WTC11 (cell line): Measurements from ENCODE around the gene BCAS3. TPM values are rescaled to one million over a fixed set of nuclear protein-coding genes. Genes with fewer than 3 reads are reported as not detected.

Source experiments
- ATAC-seq: fragments of 200-7000 bp; cut with Tn5 transposase; 2 replicates; pipeline ENCODE4 v1.10.0; 2021; ENCODE audit warnings: mild to moderate bottlenecking, moderate library complexity
- CTCF ChIA-PET: fragments of 300-600 bp; sonication (Branson Sonifier 250); formaldehyde crosslinking; loops from one replicate; lab custom pipeline; 2021; ENCODE audit warnings: antibody characterized with exemption; lab: Charles Lee
- POLR2A ChIA-PET: fragments of 350-600 bp; sonication (Branson Sonifier 250); formaldehyde crosslinking; loops from one replicate; lab custom pipeline; 2021; ENCODE audit warnings: antibody characterized with exemption; lab: Charles Lee
- DNase-seq: peaks from one replicate; pipeline ENCODE4 v3.0.0; 2021; ENCODE audit warnings: low spot score
- H3K27ac Mint-ChIP-seq: 2 replicates; pipeline ENCODE4 v1.8.0; 2021; ENCODE audit warnings: mixed read lengths
- H3K27me3 Mint-ChIP-seq: 2 replicates; pipeline ENCODE4 v1.8.0; 2021; ENCODE audit warnings: low read depth, mild to moderate bottlenecking, moderate library complexity, mixed read lengths
- H3K36me3 Mint-ChIP-seq: 2 replicates; pipeline ENCODE4 v1.8.0; 2021; ENCODE audit warnings: mixed read lengths
- H3K4me1 Mint-ChIP-seq: 2 replicates; pipeline ENCODE4 v1.8.0; 2022; ENCODE audit warnings: mixed read lengths
- H3K4me3 Mint-ChIP-seq: 2 replicates; pipeline ENCODE4 v1.8.0; 2021; ENCODE audit warnings: mild to moderate bottlenecking, moderate library complexity, mixed read lengths
- H3K9me3 Mint-ChIP-seq: 2 replicates; pipeline ENCODE4 v1.8.0; 2021; ENCODE audit warnings: mixed read lengths
- CREM ChIP-seq: sonication (generic); formaldehyde crosslinking; IDR thresholded peaks from 2 replicates; pipeline ENCODE4 v1.8.1; 2022; ENCODE audit warnings: mild to moderate bottlenecking, missing genetic modification reagents, moderate library complexity
- ELF4 ChIP-seq: sonication (generic); formaldehyde crosslinking; IDR thresholded peaks from 2 replicates; pipeline ENCODE4 v1.8.1; 2022; ENCODE audit warnings: low read depth, mild to moderate bottlenecking, moderate library complexity, missing genetic modification reagents
- EMX1 ChIP-seq: fragments of 250-450 bp; sonication (Bioruptor Pico); IDR thresholded peaks from 2 replicates; pipeline ENCODE4 v1.8.0; 2021; ENCODE audit warnings: mild to moderate bottlenecking
- FOXK1 ChIP-seq: sonication (generic); formaldehyde crosslinking; IDR thresholded peaks from 2 replicates; pipeline ENCODE4 v1.8.0; 2022; ENCODE audit warnings: mild to moderate bottlenecking, moderate library complexity, missing genetic modification reagents
- GRHL2 ChIP-seq: fragments of 250-450 bp; sonication (Bioruptor Pico); IDR thresholded peaks from 2 replicates; pipeline ENCODE4 v1.8.0; 2022; ENCODE audit warnings: mild to moderate bottlenecking, moderate library complexity; ENCODE audit not compliant: insufficient replicate concordance, severe bottlenecking
- IRF2 ChIP-seq: sonication (generic); formaldehyde crosslinking; IDR thresholded peaks from 2 replicates; pipeline ENCODE4 v1.8.0; 2022; ENCODE audit warnings: low read depth, missing genetic modification reagents, borderline replicate concordance
- JUN ChIP-seq: sonication (generic); formaldehyde crosslinking; IDR thresholded peaks from 2 replicates; pipeline ENCODE4 v1.8.0; 2023; ENCODE audit warnings: mild to moderate bottlenecking, missing genetic modification reagents
- NFYB ChIP-seq: sonication (generic); formaldehyde crosslinking; conservative IDR thresholded peaks from 2 replicates; pipeline ENCODE4 v1.8.0; 2022; ENCODE audit warnings: low read depth, missing genetic modification reagents
- NR3C1 ChIP-seq: sonication (generic); formaldehyde crosslinking; conservative IDR thresholded peaks from 2 replicates; pipeline ENCODE4 v1.8.1; 2023; ENCODE audit warnings: low read depth, mild to moderate bottlenecking, missing genetic modification reagents
- OVOL2 ChIP-seq: fragments of 250-450 bp; sonication (Bioruptor Pico); IDR thresholded peaks from 2 replicates; pipeline ENCODE4 v1.9.0; 2021; ENCODE audit warnings: mild to moderate bottlenecking, borderline replicate concordance
- SP1 ChIP-seq: sonication (generic); formaldehyde crosslinking; conservative IDR thresholded peaks from 2 replicates; pipeline ENCODE4 v1.8.1; 2022; ENCODE audit warnings: missing genetic modification reagents
- ZBTB21 ChIP-seq: sonication (generic); formaldehyde crosslinking; IDR thresholded peaks from 2 replicates; pipeline ENCODE4 v1.8.1; 2023; ENCODE audit warnings: mild to moderate bottlenecking, missing genetic modification reagents, borderline replicate concordance
- ZNF232 ChIP-seq: sonication (generic); formaldehyde crosslinking; IDR thresholded peaks from 2 replicates; pipeline ENCODE4 v1.8.0; 2022; ENCODE audit warnings: mild to moderate bottlenecking, missing genetic modification reagents
- ZNF317 ChIP-seq: sonication (generic); formaldehyde crosslinking; IDR thresholded peaks from 2 replicates; pipeline ENCODE4 v1.8.1; 2023; ENCODE audit warnings: low read depth, mild to moderate bottlenecking, moderate library complexity, missing genetic modification reagents, borderline replicate concordance
- ZNF671 ChIP-seq: fragments of 250-450 bp; sonication (Bioruptor Pico); IDR thresholded peaks from 2 replicates; pipeline ENCODE4 v1.8.0; 2021; ENCODE audit warnings: mild to moderate bottlenecking
- total RNA-seq: library from RNA; stranded (reverse); gene quantifications from 3 replicates; pipeline ENCODE4 v1.2.3, GENCODE V29; 2021
- TF ChIP-seq, protein P1 (sequence below): sonication (generic); formaldehyde crosslinking; IDR thresholded peaks from 2 replicates; pipeline ENCODE4 v1.8.0; 2022; ENCODE audit warnings: mild to moderate bottlenecking, missing genetic modification reagents
- TF ChIP-seq, protein P2 (sequence below): sonication (generic); formaldehyde crosslinking; IDR thresholded peaks from 2 replicates; pipeline ENCODE4 v1.8.0; 2023; ENCODE audit warnings: mild to moderate bottlenecking, missing genetic modification reagents
- TF ChIP-seq, protein P3 (sequence below): sonication (generic); formaldehyde crosslinking; conservative IDR thresholded peaks from 2 replicates; pipeline ENCODE4 v1.8.1; 2022; ENCODE audit warnings: mild to moderate bottlenecking, missing genetic modification reagents
- TF ChIP-seq, protein P4 (sequence below): sonication (generic); formaldehyde crosslinking; IDR thresholded peaks from 2 replicates; pipeline ENCODE4 v1.8.1; 2022; ENCODE audit warnings: low read depth, missing genetic modification reagents, borderline replicate concordance
- TF ChIP-seq, protein P5 (sequence below): sonication (generic); formaldehyde crosslinking; IDR thresholded peaks from 2 replicates; pipeline ENCODE4 v1.8.0; 2022; ENCODE audit warnings: mild to moderate bottlenecking, missing genetic modification reagents
- TF ChIP-seq, protein P6 (sequence below): fragments of 250-450 bp; sonication (Bioruptor Pico); IDR thresholded peaks from 2 replicates; pipeline ENCODE4 v2.1.2; 2022; ENCODE audit warnings: mild to moderate bottlenecking, moderate library complexity

The BCAS3 gene
- total RNA-seq, 1 experiment from 2014 or later: 15.5 TPM

DNA sequence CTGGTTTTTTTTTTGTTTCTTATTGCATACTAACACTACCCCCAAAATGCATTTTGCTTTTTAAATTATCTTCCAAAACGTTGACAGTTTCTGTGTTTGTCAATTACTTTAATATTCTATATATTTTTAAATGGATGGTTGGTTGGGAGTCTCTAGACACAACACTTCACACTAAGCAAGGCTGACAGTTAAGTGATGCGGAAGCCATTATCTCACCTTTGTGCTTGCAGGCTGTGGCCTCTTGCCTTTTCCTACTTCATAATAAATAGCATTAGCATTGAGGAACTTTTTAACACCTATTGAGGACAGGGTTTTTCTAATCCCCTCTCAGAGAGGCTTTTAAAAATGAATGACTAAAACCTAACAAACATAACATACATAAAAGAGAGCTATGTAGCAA lies 441.2 kb downstream of the BCAS3 start:
- DNase-seq: no peak
- Mint-ChIP-seq H3K27me3 (no peaks in the 10 kb centered on the region), H3K4me1 (peaks cover 11% of the 10 kb centered on the region), H3K9me3 (peaks cover 12% of the 10 kb centered on the region), H3K36me3 (no peaks in the 10 kb centered on the region; the same call in 1 of the 2 replicates), H3K4me3 (no peak overlapping the region), H3K27ac (no peak overlapping the region)
- no peak for ATAC-seq
- no peak for TF ChIP-seq NR3C1 (CRISPR knock-in tag)
- TF ChIP-seq ELF4 (CRISPR knock-in tag): no peak
- TF ChIP-seq ZNF671: no peak
- TF ChIP-seq FOXK1: no peak
- no peak for TF ChIP-seq CREM
- no peak for TF ChIP-seq ZBTB21 (CRISPR knock-in tag)
- TF ChIP-seq, protein P1, sequence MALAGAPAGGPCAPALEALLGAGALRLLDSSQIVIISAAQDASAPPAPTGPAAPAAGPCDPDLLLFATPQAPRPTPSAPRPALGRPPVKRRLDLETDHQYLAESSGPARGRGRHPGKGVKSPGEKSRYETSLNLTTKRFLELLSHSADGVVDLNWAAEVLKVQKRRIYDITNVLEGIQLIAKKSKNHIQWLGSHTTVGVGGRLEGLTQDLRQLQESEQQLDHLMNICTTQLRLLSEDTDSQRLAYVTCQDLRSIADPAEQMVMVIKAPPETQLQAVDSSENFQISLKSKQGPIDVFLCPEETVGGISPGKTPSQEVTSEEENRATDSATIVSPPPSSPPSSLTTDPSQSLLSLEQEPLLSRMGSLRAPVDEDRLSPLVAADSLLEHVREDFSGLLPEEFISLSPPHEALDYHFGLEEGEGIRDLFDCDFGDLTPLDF (CRISPR knock-in tag): no peak
- TF ChIP-seq NFYB (CRISPR knock-in tag): no peak
- TF ChIP-seq GRHL2 (CRISPR knock-in tag): no peak
- ChIA-PET CTCF (no interaction called here), POLR2A (no interaction called here)

DNA sequence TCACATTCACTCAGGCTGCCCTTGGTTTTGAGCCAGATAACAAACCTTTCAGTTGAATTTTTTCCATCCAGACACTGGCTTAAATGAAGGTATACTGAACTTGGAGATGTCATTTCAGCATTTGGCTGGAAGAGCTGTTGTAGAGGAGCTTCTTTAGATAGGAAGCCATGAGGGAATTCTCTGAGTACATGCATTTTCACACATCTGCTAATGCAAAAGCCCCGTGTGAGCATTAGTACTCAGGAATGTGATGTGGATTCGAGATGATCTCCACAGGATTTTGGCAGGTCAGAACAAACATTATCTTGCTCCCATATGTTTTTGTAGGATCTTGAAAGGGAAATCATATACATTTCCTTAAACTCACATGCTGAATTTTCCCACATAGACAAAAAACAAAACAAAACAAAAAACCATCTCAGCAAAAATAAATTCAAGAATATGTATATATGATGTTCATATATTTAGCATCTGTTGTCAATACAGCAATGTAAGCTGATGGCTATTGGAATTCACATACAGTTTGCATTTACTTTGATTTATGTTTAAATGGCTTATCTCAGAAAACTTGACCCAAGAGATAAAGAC lies 444.8 kb downstream of the BCAS3 start:
- TF ChIP-seq GRHL2 (CRISPR knock-in tag) (no peak), IRF2 (CRISPR knock-in tag) (no peak), ZNF232 (CRISPR knock-in tag) (no peak), OVOL2 (no peak), JUN (no peak), EMX1 (no peak)
- TF ChIP-seq, protein P1 (CRISPR knock-in tag): no peak
- TF ChIP-seq, protein P2, sequence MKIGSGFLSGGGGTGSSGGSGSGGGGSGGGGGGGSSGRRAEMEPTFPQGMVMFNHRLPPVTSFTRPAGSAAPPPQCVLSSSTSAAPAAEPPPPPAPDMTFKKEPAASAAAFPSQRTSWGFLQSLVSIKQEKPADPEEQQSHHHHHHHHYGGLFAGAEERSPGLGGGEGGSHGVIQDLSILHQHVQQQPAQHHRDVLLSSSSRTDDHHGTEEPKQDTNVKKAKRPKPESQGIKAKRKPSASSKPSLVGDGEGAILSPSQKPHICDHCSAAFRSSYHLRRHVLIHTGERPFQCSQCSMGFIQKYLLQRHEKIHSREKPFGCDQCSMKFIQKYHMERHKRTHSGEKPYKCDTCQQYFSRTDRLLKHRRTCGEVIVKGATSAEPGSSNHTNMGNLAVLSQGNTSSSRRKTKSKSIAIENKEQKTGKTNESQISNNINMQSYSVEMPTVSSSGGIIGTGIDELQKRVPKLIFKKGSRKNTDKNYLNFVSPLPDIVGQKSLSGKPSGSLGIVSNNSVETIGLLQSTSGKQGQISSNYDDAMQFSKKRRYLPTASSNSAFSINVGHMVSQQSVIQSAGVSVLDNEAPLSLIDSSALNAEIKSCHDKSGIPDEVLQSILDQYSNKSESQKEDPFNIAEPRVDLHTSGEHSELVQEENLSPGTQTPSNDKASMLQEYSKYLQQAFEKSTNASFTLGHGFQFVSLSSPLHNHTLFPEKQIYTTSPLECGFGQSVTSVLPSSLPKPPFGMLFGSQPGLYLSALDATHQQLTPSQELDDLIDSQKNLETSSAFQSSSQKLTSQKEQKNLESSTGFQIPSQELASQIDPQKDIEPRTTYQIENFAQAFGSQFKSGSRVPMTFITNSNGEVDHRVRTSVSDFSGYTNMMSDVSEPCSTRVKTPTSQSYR: no peak
- H3K9me3 Mint-ChIP-seq: 0 out of 2 replicates have a peak, but pooled peaks cover 5% of the 10 kb centered on the region
- ChIA-PET POLR2A (interaction anchor here (0.7 kb wide), 1 partner anchor 41 kb away, joined by 3 read pairs; no protein-coding TSS in a partner anchor), CTCF (interaction anchor here (1.6 kb wide), 1 partner anchor 151 kb away, joined by 4 read pairs; no protein-coding TSS in a partner anchor)
- no peak for DNase-seq
- no peaks in the 10 kb centered on the region for H3K27me3 Mint-ChIP-seq
- no peak overlapping the region for H3K4me3 Mint-ChIP-seq
- H3K36me3 Mint-ChIP-seq: no peaks in the 10 kb centered on the region
- H3K4me1 Mint-ChIP-seq: peaks cover 11% of the 10 kb centered on the region
- peak overlapping the region; percentile 70 for H3K27ac Mint-ChIP-seq
- ATAC-seq: peak; percentile 48; the same call in 1 of the 2 replicates

DNA sequence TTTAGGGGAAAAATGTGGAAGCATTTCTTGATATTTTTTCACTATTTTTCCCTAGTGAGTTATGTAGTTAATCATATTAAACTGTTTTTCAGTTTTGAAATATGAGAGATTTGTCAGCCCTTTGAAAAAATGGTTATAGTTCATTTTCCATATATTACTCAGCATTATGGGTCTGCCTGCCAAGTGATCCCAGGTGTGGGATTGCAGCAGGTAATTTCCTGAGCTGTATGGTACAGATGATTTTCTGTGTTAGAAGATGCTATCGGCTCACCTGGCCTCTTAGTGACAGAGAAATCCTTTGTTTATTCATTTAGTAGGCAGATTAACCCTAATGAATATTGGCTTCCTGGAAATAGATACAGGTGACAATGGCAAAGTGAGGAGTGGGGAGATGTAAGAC lies 446.9 kb downstream of the BCAS3 start:
- no peaks in the 10 kb centered on the region for H3K9me3 Mint-ChIP-seq
- ChIA-PET CTCF (no interaction called here), POLR2A (interaction anchor here (0.7 kb wide), 1 partner anchor 30 kb away, joined by 4 read pairs; no protein-coding TSS in a partner anchor)
- no peaks in the 10 kb centered on the region for H3K27me3 Mint-ChIP-seq
- peaks cover 8% of the 10 kb centered on the region for H3K4me1 Mint-ChIP-seq
- no peak overlapping the region for H3K4me3 Mint-ChIP-seq
- ATAC-seq (no peak), DNase-seq (no peak)
- no peaks in the 10 kb centered on the region for H3K36me3 Mint-ChIP-seq
- H3K27ac Mint-ChIP-seq: no peak overlapping the region
- no peak for TF ChIP-seq SP1 (CRISPR knock-in tag)
- TF ChIP-seq, protein P3, sequence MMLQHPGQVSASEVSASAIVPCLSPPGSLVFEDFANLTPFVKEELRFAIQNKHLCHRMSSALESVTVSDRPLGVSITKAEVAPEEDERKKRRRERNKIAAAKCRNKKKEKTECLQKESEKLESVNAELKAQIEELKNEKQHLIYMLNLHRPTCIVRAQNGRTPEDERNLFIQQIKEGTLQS (CRISPR knock-in tag): no peak
- TF ChIP-seq, protein P4, sequence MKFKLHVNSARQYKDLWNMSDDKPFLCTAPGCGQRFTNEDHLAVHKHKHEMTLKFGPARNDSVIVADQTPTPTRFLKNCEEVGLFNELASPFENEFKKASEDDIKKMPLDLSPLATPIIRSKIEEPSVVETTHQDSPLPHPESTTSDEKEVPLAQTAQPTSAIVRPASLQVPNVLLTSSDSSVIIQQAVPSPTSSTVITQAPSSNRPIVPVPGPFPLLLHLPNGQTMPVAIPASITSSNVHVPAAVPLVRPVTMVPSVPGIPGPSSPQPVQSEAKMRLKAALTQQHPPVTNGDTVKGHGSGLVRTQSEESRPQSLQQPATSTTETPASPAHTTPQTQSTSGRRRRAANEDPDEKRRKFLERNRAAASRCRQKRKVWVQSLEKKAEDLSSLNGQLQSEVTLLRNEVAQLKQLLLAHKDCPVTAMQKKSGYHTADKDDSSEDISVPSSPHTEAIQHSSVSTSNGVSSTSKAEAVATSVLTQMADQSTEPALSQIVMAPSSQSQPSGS (CRISPR knock-in tag): no peak
- TF ChIP-seq, protein P5, sequence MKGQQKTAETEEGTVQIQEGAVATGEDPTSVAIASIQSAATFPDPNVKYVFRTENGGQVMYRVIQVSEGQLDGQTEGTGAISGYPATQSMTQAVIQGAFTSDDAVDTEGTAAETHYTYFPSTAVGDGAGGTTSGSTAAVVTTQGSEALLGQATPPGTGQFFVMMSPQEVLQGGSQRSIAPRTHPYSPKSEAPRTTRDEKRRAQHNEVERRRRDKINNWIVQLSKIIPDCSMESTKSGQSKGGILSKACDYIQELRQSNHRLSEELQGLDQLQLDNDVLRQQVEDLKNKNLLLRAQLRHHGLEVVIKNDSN (CRISPR knock-in tag): no peak
- TF ChIP-seq, protein P6, sequence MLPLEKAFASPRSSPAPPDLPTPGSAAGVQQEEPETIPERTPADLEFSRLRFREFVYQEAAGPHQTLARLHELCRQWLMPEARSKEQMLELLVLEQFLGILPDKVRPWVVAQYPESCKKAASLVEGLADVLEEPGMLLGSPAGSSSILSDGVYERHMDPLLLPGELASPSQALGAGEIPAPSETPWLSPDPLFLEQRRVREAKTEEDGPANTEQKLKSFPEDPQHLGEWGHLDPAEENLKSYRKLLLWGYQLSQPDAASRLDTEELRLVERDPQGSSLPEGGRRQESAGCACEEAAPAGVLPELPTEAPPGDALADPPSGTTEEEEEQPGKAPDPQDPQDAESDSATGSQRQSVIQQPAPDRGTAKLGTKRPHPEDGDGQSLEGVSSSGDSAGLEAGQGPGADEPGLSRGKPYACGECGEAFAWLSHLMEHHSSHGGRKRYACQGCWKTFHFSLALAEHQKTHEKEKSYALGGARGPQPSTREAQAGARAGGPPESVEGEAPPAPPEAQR (CRISPR knock-in tag): no peak
- TF ChIP-seq ZNF317: no peak
